GM21529 (cell line): Measurements from ENCODE around the gene GYPE.
"Not testable (repeated sequence)": the region's sequence is repeated elsewhere in the genome, so short reads cannot be mapped to it uniquely, and the experiment has no call there.

ENCODE experiments used
- ATAC-seq: cut with Tn5 transposase; IDR thresholded peaks from one replicate; pipeline ENCODE4 v1.9.1; 2021; ENCODE audit not compliant: unreplicated experiment

GYPE gene

DNA sequence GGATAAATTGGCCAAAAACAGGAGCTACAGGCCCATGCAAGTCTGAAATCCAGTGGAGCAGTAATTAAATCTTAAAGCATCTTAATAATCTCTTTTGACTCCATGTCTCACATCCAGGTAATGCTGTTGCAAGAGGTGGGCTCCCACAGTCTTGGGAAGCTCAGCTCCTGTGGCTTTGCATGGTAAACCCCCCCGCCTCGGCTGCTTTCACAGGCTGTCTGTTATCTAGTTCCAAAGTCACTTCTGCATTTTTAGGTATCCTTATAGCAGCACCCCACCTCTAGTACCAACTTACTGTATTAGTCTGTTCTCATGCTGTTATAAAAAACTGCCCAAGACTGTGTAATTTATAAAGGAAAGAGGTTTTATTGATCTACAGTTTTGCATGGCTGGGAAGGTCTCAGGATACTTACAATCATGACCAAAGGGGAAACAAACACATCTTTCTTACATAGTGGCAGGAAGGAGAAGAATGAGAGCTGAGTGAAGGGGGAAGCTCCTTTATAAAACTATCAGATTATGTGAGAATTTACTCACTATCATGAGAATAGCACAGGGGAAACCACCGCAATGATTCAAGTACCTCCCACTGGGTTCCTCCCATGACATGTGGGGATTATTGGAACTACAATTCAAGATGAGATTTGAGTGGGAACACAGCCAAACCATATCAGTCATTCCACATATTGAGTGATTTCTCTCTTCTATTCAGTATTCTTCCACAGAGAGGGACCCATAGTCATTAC lies 34.7 kb downstream of the GYPE start:
- ATAC-seq, result not testable (repeated sequence)

DNA sequence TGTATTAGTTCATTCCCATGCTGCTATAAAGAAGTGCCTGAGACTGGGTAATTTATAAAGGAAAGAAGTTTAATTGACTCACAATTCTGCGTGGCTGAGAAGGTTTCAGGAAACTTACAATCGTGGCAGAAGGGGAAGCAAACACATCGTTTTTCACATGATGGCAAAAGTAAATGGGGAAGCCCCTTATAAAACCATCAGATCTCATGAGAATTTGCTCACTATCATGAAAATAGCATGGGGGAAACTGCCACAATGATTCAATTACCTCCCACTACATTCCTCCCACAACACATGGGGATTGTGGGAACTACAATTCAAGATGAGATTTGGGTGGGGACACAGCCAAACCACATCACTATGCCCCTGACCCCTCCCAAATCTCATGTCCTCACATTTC lies 35.4 kb downstream of the GYPE start:
- ATAC-seq, result not testable (repeated sequence)

DNA sequence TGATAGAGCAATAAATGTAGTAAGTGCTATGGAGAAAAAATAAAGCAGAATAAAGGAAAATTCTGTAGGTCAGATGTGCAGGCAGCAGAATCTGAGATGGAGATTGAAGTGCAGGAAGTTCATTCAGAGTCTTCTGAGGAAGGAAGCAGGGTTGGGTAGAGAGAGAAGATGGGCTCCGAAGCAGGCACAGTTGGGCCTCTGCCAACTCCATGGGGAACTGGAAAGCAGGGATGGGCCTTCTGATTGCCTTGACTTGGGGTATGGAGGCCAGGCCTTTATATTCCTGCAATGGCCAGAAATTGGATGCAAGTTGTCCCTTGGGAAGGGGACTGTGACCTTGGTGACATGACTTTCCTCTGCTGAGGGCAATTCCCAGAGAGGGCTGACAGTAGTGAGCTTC lies 42.6 kb downstream of the GYPE start:
- not testable (repeated sequence) for ATAC-seq

DNA sequence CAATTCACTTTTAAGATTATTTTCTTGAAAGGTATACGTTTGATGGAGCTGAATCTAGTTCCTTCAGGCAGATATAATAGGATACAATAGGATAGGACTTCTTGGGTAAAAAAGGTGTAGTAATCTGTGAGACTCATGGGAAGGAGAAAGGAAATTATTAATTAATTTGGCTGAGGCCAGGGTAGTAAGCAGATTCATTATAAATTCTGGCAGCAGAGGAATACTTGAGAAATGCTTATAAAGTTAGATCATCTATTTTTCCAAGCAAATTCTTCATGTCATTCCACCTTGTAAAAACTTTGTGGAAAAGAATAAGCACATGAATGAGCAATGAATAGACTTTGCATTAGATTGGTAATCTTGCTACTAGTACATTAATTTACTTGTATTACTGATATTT lies 46.9 kb downstream of the GYPE start:
- ATAC-seq, result no peak

DNA sequence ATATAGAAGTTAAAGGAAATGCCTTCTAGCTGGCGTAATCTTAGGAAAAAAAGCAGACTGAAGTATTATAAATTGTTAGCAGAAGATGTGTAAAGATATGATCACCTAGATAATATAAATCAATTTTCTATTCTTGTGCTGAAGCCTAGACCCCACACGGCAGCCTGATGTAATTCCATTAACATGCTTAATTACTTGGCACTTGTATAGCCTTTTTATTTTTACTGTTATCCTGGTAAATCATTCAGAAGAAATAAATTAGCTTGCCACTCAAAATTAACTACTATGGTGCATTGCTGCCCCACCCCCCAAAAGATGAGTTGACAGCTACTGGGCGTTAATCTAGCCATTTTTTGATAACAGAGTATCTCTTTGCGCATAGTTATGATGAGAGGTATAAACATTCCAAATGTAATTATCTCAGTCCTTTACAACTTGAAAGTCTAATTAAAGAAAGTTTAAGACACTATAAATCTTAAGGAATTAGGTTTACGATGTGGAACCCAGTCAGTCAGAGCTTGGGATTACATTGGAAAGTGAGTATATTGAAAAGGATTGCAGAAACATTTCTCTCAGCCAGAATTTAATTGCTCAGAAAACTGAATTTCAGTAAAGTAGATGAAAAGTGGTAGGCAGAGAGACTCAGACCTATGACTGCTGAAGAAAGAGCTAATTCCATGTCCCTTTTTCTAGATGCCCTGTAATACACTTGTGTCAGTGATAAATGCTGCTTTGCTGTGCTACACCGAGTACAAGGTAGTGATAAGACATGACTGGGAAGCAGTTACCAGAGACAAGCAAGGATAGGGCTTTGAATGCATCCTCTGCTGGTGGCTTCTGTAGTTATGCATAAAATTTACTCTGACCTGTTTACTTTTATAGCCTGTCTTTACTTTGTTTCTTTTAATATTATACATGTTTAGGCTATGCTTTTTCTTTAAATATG lies 47.7 kb downstream of the GYPE start:
- ATAC-seq, result not testable (repeated sequence)

DNA sequence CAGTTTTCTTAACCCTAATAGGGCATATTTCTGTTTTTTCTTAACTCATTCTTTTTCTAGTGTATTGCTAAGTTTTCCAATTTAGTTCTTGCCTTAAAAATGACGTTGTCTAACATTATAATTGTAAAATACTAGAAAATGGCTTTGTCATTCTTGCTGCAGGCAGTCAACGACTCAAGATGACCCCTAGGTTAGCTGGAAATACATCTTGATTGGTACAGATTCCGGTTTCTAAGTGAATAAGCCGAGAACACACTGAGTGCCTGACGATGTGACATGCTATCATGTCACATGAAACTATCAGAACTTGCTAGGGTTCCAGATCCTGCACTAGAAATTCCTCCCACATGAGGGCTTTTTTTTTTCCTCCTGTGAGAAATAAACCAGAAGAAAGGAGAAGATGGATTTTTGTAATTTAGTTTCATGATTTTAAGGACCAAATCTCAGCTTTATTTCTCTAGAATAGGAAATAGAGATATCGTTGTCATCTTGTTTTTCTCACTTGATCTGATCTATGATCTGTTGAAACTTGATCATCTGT lies 49.3 kb downstream of the GYPE start:
- not testable (repeated sequence) for ATAC-seq

DNA sequence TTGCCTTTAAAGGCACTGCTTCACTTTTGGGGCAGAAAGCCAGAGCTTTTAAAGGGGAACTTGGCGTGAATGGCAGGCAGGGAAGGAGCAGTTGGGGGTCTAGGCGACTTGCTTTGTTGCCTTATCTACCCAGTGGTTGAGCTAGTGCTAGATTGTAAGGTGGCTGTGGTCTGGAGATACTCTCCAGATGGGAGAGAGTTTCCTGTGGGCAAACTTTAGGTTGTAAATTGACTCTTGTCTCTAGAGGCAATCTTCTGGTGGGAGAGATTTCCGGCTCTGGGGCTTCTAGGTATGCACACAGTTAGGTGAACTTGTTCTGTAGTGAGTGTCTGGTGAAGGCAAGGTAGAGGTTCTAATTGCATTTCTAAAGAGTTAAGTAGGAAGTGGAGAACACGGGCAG lies 50.7 kb downstream of the GYPE start:
- not testable (repeated sequence) for ATAC-seq

DNA sequence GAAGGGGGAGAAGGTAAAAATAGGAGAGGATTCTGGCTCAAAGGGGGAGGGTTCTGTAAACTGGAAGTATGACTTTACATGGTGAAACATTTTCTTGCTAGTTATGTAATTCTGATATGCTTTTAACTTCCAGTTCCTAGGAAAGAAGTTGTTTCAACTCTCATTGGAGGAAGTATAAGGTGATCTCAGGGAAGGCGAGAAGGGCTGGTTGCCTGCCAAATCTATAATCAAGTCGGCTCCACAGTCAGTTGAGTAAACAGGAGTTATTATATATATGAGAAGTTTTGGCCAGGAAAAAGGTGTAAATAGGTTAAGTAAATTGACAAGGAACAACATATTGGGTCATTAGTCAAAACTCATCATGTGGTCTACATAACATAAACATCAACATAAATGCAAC lies 56.1 kb downstream of the GYPE start:
- ATAC-seq, result not testable (repeated sequence)

DNA sequence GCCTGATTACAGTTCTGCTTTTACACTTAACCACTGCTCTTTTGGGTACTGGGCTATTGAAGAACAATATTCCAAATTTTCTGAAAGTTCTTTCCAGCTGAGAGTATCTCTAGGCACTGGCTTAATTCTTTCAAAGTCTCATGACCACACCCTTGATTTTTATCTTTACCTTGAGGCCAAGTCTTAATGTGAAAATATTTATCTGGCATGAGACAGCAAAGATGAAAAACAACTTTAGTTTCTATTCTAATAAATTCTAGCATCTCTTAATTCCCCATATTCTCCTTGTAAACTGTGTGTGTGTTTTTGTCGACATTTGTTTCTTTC lies 61.9 kb downstream of the GYPE start:
- not testable (repeated sequence) for ATAC-seq

DNA sequence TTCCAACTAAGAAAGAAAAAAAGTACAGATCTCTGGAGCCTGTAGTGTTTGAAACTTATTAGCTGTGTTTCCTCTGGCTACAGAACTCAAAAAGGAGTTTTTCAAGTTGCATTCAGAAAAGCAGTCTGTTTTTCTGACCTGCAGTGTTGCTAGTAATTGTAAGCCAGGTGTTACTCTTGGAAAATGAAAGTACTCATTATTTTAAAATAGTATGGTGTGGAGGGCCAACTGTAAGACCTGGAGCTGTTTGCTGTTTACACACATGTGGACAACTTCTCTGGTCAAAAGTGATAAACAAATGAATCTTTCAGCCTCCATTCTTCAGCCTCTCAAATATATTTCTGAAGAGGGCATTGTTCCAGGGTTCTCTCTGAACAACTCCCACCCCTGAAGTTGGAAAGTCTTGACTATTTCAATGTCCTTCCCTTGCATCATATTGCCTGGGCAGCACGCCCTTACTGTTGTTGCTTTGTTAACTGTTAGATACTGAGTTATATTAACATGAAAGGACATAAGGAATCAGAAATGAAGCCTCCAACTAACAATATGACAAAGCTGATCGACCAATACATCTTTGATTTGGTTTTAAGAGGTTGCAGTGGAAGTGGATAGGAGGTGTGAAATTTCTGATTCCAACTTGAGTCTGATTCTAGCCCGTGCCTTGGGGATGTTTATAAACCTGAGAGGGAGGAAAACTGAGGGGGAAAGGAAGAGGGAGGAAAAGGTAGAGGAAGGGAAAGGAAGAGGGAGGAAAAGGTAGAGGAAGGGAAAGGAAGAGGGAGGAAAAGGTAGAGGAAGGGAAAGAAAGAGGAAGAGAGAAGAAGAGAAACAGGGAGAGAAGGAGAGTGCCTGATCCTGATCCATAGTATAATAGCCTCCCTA lies 62.5 kb downstream of the GYPE start:
- ATAC-seq, result not testable (repeated sequence)

DNA sequence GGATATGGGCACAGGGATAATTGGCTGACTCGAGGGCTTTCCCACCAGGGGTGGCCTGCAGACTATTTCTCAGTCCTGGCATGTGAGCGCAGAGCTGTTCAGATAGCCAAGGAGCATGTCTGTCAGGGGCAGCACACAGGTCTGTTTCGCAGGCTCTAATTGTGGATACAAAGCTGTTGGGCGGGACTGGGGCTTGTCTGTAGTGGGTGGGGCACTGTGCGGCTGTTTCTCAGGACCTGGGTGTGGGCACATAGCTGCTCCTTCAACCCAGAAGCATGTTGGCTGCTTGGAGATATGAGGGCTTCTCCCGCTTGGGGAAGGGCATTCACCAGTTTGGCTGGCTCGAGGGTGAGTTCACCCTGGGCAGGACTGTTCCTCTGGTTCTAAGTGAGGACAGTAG lies 65.9 kb downstream of the GYPE start:
- ATAC-seq, result not testable (repeated sequence)

DNA sequence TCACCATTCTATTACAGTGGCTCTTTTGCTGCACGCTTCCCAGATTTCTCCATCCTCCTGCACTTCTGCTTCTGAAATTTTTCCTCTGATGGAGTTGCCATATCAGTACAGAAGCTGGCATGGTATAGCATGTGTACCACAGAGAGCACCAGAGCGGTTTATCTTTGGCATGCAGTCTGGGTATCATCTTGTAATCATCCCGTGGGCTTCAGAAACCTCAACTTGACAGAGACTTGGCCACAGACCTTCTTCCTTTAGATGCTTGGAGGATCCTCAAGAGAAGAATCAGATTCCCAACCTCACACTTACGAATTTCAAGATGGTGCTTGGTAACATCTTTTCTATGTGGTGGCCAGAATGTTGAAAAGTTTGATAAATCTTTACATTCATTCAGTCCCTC lies 71.2 kb downstream of the GYPE start:
- ATAC-seq, result not testable (repeated sequence)

DNA sequence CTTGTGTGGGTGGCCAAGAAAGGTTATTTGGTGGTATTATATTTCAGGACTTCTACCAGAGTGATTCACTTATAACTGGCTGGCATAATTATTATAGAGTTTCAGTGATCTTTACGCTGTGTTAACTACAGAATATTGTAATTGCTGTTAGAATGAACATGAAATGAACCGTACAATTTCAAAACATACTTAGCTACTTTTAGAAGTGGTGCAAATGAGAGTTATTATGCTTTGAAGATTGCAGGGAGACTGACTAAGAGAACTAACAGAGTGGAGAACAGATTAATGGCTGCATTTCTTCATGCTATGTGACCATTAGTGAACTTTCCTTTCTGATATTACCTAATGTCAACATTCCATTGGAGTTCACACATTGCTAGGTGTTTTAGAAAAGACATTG lies 71.7 kb downstream of the GYPE start:
- not testable (repeated sequence) for ATAC-seq

DNA sequence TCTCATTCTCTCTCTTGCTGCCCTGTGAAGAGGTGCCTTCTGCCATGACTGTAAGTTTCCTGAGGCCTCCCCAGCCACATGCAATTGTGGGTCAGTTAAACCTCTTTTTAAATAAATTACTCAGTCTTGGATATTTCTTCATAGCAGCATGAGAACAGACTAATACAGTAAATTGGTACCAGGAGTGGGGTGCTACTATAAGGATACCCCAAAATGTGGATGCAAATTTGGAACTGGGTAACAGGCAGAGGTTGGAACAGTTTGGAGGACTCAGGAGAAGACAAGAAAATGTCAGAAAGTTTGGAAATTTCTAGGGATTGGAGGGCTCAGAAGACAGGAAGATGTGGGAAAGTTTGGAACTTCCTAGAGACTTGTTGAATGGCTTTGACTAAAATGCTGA lies 74.8 kb downstream of the GYPE start:
- ATAC-seq, result not testable (repeated sequence)

DNA sequence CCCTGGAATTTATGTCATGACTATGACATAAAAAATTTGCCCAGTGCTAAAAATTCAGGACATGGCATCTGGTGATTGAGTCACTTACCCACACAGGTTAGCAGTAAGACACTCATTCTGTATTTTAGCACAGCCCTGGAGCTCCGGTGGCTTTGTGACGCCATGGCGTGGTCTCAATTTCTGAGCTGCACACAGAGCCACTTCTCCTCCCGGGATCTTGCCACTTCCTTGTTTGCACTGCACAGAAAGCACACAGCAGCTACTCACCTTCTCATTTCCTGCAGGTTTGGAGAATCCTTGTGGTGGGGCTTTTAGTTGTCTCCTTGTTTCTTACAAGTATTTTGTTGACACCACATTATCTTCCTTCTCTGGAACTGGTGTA lies 76.1 kb downstream of the GYPE start:
- ATAC-seq, result not testable (repeated sequence)
